NAMALWA (cell line): ENCODE measurements around the gene TNFRSF9.
A peak's percentile ranks its signal among the peaks of the same experiment; 100 is the strongest.
"Not testable (repeated sequence)": the region's sequence is repeated elsewhere in the genome, so short reads cannot be mapped to it uniquely, and the experiment has no call there.

Experiments
- DNase-seq: peaks from one replicate; pipeline ENCODE4 v3.0.0-alpha.2; 2015; ENCODE audit warnings: low spot score

Gene TNFRSF9

DNA sequence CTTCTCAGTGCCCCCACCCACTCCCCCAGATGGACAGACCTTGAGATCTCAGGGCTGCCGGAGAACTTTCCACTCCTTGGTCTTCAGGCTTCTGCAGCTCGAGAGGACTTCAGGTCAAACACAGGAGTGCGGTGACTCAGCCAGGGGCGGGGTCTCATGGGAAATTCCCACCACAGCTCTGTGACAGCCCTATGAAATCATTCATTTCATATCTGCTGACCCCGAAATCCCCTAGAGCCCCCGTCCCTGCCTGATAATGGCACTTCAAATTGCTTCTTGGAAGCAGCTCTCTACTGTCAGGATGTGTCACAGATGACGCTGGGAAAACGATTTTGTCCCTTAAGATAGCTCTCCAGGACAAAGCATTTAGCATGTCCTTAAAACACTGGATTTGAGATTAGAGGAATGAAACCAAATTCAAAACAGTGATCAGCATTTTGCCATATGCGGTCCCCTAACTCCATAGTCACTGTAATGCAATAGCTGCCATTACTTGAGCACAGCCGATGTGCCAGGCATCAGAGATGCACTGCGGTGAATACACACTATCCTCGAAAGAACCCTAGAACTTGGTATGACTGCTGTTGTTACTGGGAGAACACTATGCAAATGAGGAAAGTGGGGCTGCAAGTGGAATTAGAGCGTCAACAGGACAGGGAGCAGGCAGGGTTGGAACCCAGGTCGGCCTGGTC is at the start of gene TNFRSF9:
TNFRSF9 (minus strand) TSS at position 95 of the 692 bp plus-strand sequence. CDS start 845 bp downstream, outside the sequence.
- no peak for DNase-seq

GRCh38 chr1:7989762-7990428 is 49.3 kb upstream of the TNFRSF9 start:
- no peak for DNase-seq

DNA sequence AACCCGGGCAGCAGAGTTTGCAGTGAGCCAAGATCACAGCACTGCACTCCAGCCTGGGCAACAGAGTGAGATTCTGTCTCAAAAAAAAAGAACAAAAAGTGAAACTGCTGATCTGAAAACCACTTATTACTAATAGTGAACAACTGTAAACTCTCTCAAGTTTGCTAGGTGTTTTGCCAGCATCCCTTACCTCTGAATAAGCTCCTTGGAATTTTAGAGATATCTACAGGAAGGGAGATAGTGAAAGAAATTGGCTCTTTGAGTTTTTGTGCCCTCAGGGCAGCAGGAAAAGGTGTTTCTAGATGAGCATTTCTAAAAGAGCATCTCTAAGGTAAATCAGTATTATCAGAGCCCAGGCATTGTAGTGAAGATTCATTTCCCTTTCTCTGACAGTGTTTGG is 47.9 kb upstream of the TNFRSF9 start:
- DNase-seq, result no peak

GRCh38 chr1:7987528-7987927 is 46.9 kb upstream of the TNFRSF9 start:
- no peak for DNase-seq

GRCh38 chr1:7985851-7986612 is 45.4 kb upstream of the TNFRSF9 start:
- DNase-seq, result no peak

DNA sequence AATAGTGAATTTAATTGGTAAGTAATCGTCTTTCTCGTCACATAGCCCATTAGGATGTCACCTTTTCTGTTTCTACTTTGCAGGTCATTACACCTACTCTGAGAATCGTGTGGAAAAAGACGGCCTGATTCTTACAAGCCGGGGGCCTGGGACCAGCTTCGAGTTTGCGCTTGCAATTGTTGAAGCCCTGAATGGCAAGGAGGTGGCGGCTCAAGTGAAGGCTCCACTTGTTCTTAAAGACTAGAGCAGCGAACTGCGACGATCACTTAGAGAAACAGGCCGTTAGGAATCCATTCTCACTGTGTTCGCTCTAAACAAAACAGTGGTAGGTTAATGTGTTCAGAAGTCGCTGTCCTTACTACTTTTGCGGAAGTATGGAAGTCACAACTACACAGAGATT is 44.2 kb upstream of the TNFRSF9 start:
- no peak for DNase-seq

DNA sequence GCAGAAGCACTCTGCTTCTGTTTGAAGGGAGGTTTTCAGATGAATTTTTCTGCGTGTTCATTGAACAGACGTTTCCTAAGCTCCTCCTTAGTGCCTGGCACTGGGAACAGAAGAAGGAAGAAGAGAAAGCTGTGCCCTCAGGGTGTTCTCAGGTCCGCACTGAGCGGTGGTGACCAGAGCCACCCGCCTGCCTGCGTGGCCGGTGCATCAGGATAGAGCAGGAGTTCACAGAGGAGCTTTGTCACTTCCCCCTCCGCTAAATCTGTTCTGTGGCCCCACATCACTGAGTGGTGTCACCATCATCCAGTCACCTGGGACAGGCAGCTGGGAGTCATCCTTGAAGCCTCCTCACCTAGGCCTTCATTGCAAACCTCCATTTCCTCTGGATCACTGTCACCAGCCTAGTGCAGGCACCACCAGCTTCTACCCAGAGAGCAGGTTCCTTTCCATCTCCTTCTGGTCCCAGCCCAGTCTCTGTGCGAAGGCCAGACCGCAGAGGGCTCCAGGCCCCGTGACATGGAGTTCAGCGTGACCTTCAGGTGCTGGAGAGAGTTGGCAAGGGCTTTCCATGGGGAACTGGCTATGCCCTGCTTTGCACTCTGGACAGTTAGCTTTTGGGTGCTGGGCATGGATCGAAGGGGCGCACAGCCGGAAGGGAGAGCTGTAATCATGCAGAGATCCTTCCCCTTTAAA is 42.6 kb upstream of the TNFRSF9 start:
- DNase-seq, result no peak

- DNase-seq, result no peak
These were observed 40.3 kb upstream of the TNFRSF9 start for GRCh38 chr1:7980984-7981383.

- DNase-seq, result peak; percentile 79
These were observed 34.7 kb upstream of the TNFRSF9 start for GRCh38 chr1:7975212-7975865.

- no peak for DNase-seq
These were observed 32.4 kb upstream of the TNFRSF9 start for GRCh38 chr1:7973086-7973485.

DNA sequence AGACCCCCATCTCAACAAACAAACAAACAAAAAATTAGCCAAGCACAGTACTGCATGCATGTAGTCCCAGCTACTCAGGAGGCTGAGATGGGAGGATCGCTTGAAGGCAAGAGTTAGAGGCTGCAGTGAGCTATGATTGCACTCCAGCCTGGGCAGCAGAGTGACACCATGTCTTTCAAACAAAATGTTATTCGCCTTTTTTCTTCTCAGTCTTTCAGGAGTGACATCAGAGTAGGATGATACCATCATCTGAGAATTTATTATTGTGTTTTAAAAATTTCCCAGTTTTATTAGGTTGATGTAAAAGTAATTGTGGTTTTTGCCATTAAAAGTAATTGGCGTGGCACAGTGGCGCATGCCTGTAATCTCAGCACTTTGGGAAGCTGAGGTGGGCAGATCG is 31.6 kb upstream of the TNFRSF9 start:
- no peak for DNase-seq

DNA sequence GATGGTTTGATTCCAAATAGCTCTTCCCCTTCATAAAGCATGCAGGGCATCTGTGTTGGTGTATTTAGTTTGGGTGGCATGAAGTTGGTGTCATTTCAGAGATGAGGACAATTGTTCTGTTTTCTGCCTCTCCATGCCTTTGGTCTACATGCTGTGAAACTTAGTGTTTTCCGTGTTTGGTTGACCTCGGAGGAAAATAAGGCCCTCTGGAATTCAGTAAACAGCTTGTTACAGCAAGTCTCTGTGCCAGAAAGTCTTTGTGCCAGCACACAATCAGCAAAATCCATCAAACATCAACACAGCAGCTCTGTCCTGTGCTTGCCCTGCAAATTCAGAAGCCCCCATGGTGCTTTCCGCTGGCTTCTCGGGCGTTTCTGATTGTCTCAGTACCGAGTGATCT is 30.4 kb upstream of the TNFRSF9 start:
- DNase-seq, result no peak

DNA sequence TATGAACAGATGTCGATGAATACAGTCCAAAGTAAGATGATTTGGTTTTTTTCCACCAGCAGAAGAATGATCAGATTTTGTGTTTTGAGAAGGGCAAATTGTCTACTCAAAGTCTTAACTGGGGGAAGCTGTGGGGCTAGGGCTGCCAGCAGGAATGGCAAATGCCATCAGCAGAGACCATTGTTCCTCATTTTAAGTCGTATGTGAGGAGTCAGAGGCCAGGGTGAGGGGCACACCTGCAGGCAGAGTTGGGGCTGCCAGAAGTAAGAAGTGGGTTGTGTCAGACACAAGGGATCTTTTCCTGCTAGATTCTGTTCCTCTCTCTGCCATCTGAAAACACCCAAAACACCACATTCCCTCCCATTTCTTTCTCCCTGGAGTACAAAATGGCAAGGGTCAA is 29.6 kb upstream of the TNFRSF9 start:
- DNase-seq, result no peak

DNA sequence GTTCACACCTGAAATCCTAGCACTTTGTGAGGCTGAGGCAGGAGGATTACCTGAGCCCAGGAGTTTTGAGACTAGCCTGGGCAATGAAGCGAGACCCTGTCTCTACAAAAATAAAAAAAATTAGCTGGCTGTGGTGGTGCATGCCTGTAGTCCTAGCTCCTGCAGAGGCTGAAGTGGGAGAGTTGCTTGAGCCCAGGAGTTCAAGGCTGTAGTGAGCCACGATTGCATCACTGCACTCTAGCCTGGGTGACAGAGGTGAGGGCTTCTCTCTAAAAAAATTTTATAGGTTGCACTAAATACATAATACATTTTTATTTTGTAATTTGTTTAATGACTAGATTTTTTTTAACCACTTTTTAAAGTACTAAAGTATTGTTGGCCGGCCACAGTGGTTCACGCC is 27.0 kb upstream of the TNFRSF9 start:
- no peak for DNase-seq

DNA sequence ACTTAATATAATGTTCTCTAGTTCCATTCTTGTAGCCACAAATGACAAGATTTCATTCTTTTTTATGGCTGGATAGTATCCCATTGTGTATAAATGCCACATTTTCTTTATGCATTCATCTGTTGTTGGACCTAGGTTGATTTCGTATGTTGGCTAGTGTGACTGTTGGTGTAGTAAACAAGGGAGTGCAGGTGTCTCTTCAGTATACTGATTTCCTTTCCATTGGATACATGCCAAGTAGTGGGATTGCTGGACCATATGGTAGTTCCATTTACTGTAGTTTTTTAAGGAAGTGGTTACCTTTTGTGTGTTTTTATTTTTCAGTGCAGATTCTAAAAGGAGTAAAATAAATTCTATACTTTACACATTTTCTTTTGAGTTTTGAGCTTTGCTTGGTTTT is 26.6 kb upstream of the TNFRSF9 start:
- no peak for DNase-seq

GRCh38 chr1:7964476-7964875 is 23.8 kb upstream of the TNFRSF9 start:
- DNase-seq, result no peak

GRCh38 chr1:7963841-7964240 is 23.2 kb upstream of the TNFRSF9 start:
- not testable (repeated sequence) for DNase-seq

DNA sequence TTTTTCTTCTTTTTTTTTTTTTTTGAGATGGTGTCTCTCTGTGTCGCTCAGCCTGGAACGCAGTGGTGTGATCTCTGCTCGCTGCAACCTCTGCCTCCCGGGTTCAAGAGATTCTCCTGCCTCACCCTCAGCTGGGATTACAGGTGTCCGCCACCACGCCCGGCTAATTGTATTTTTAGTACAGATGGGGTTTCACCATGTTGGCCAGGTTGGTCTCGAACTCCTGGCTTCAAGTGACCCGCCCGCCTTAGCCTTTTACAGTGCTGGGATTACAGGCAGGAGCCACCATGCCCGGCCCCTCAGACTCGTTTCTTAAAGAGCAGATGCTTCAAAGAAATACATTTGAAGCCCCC is 22.7 kb upstream of the TNFRSF9 start:
- DNase-seq, result not testable (repeated sequence)

- no peak for DNase-seq
These were observed 22.2 kb upstream of the TNFRSF9 start for GRCh38 chr1:7962636-7963377.

GRCh38 chr1:7962014-7962335 is 21.3 kb upstream of the TNFRSF9 start:
- DNase-seq, result peak; percentile 75

- DNase-seq, result peak; percentile 100
These were observed 20.8 kb upstream of the TNFRSF9 start, which contains the start of gene PARK7 for GRCh38 chr1:7961216-7962013. TSS of gene PARK7 (plus strand) at chr1:7961711. CDS start at chr1:7962786, 1,075 bp downstream.
